Natural killer cell (primary cell): ENCODE data around the gene PTP4A2. TPM values are rescaled to one million over a fixed set of nuclear protein-coding genes. Genes with fewer than 3 reads are reported as not detected.

ENCODE experiments used
- ATAC-seq, 3 donors: fragments of 150-1000 bp in 2 of 3; fragments of 200-7000 bp in 1 of 3; cut with Tn5 transposase; 1 replicate in 1 of 3; 2 replicates in 2 of 3; pipeline ENCODE4 v1.10.0; 2021; ENCODE audit warnings: mild to moderate bottlenecking in 2 of 3, moderate library complexity in 2 of 3
- DNase-seq, 2 donors: peaks; one replicate each; pipeline versions ENCODE4 v3.0.0 to v3.0.0-alpha.2; 2013 to 2021; ENCODE audit warnings: mixed read lengths in 1 of 2
- H3K27ac ChIP-seq: one replicate; pipeline ENCODE4 v1.5.1; 2013; ENCODE audit warnings: mild to moderate bottlenecking, low read length
- H3K27me3 ChIP-seq: one replicate; pipeline ENCODE4 v1.6.1; 2013; ENCODE audit warnings: low read length; ENCODE audit not compliant: control insufficient read depth, insufficient read depth
- H3K36me3 ChIP-seq: one replicate; pipeline ENCODE4 v1.6.1; 2013; ENCODE audit warnings: low read length; ENCODE audit not compliant: control insufficient read depth, insufficient read depth
- H3K4me1 ChIP-seq: one replicate; pipeline ENCODE4 v1.6.1; 2013; ENCODE audit warnings: low read length; ENCODE audit not compliant: control insufficient read depth, insufficient read depth
- H3K4me3 ChIP-seq: one replicate; pipeline ENCODE4 v1.5.1; 2013; ENCODE audit warnings: low read length
- H3K9me3 ChIP-seq: one replicate; pipeline ENCODE4 v1.6.1; 2013; ENCODE audit warnings: low read length; ENCODE audit not compliant: control insufficient read depth, insufficient read depth
- H3K27ac Mint-ChIP-seq, 2 donors: one replicate each; pipeline ENCODE4 v1.8.0; 2022; ENCODE audit warnings: mild to moderate bottlenecking in 2 of 2, mixed read lengths in 2 of 2, moderate library complexity in 1 of 2
- H3K27me3 Mint-ChIP-seq, 2 donors: one replicate each; pipeline ENCODE4 v1.8.0; 2022; ENCODE audit warnings: low read depth in 2 of 2, mixed read lengths in 2 of 2
- H3K36me3 Mint-ChIP-seq: one replicate; pipeline ENCODE4 v1.8.0; 2022; ENCODE audit warnings: mixed read lengths
- H3K4me1 Mint-ChIP-seq, 2 donors: one replicate each; pipeline ENCODE4 v1.8.0; 2022; ENCODE audit warnings: mixed read lengths in 2 of 2
- H3K4me3 Mint-ChIP-seq: one replicate; pipeline ENCODE4 v1.8.0; 2022; ENCODE audit warnings: mild to moderate bottlenecking, moderate library complexity, mixed read lengths
- H3K9me3 Mint-ChIP-seq, 2 donors: one replicate each; pipeline ENCODE4 v1.8.0; 2022; ENCODE audit warnings: mixed read lengths in 2 of 2
- CTCF ChIP-seq: fragments of 200-600 bp; IDR thresholded peaks from one replicate; pipeline ENCODE4 v1.8.0; 2022; ENCODE audit warnings: antibody characterized with exemption
- WGBS: methylation state at CpG from one replicate; pipeline ENCODE4 v1.1.7; 2013; ENCODE audit warnings: missing lambda C conversion rate; ENCODE audit not compliant: insufficient coverage; 5-methylcytosine and 5-hydroxymethylcytosine counted together
- intact Hi-C: fragments of 100-400 bp; cut with micrococcal nuclease; formaldehyde crosslinking; loops from one replicate; pipeline ENCODE4 v1.14.2; 2022
- total RNA-seq, 4 donors: library from RNA; stranded (reverse); fragments of 120-200 nt in 1 of 4; gene quantifications; one replicate each; pipeline versions ENCODE4 v1.2.3 to v1.2.4, GENCODE V29; 2013 to 2022

PTP4A2 gene
- total RNA-seq: 100 to 1,000 TPM; 435 to 527 (median 443) TPM
- 591 TPM for total RNA-seq (2013)

- Histone ChIP-seq H3K4me1 (peaks cover 70% of the 10 kb centered on the region), H3K4me3 (peak within 1 kb of the TSS; percentile 83), H3K27ac (peak within 1 kb of the TSS; percentile 78), H3K36me3 (no peaks in the 10 kb centered on the region), H3K9me3 (no peaks in the 10 kb centered on the region), H3K27me3 (no peaks in the 10 kb centered on the region)
- peak; percentile 53 for TF ChIP-seq CTCF
- Mint-ChIP-seq H3K27me3 (no peaks in the 10 kb centered on the region), H3K4me3 (peak within 1 kb of the TSS; percentile 100), H3K27ac (peak within 1 kb of the TSS; percentile 90 to 99), H3K36me3 (no peaks in the 10 kb centered on the region), H3K4me1 (peaks cover 72 to 76% of the 10 kb centered on the region in 2 donors), H3K9me3 (no peaks in the 10 kb centered on the region)
- WGBS: under 1% methylated on average over 82 of the region's 82 CpGs
- peak; percentile 85 to 92 for DNase-seq
- peak; percentile 61 to 86 (median 78) for ATAC-seq
- intact Hi-C loops: loop anchor here (2.0 to 5.0 kb wide), 2 partner anchors 46 to 51 kb away; no protein-coding TSS in a partner anchor
These were observed at the start of gene PTP4A2 for GRCh38 chr1:31938184-31938975. TSS of gene PTP4A2 (minus strand) at chr1:31938368. CDS start at chr1:31919065, 19,303 bp downstream.

- H3K27me3 ChIP-seq: no peaks in the 10 kb centered on the region
- intact Hi-C loops: no loop called here
- Mint-ChIP-seq H3K27ac (peak overlapping the region; percentile 51 to 59), H3K9me3 (no peaks in the 10 kb centered on the region), H3K27me3 (no peaks in the 10 kb centered on the region), H3K36me3 (no peaks in the 10 kb centered on the region), H3K4me3 (no peak overlapping the region), H3K4me1 (peaks cover 31% of the 10 kb centered on the region in 2 donors)
- TF ChIP-seq CTCF: no peak
- H3K9me3 ChIP-seq: no peaks in the 10 kb centered on the region
- no peaks in the 10 kb centered on the region for H3K36me3 ChIP-seq
- no peak overlapping the region for H3K27ac ChIP-seq
- DNase-seq (no peak), ATAC-seq (no peak)
- H3K4me3 ChIP-seq: no peak overlapping the region
- peaks cover 35% of the 10 kb centered on the region for H3K4me1 ChIP-seq
- WGBS: 91% methylated on average over 8 of the region's 9 CpGs
These were observed 49.0 kb upstream of the PTP4A2 start for GRCh38 chr1:31987135-31987619.

- no peaks in the 10 kb centered on the region for H3K9me3 ChIP-seq
- Mint-ChIP-seq H3K9me3 (no peaks in the 10 kb centered on the region), H3K27me3 (no peaks in the 10 kb centered on the region), H3K4me3 (peak overlapping the region; percentile 73), H3K27ac (peak overlapping the region; percentile 93 to 96), H3K36me3 (no peaks in the 10 kb centered on the region), H3K4me1 (peaks cover 48% of the 10 kb centered on the region in 2 donors)
- peak overlapping the region; percentile 64 for H3K27ac ChIP-seq
- intact Hi-C loops: loop anchor here (2.0 kb wide), 1 partner anchor 47 kb away; the partner anchor contains the start of gene PTP4A2
- peaks cover 52% of the 10 kb centered on the region for H3K4me1 ChIP-seq
- TF ChIP-seq CTCF: no peak
- no peaks in the 10 kb centered on the region for H3K36me3 ChIP-seq
- H3K27me3 ChIP-seq: no peaks in the 10 kb centered on the region
- H3K4me3 ChIP-seq: no peak overlapping the region
- peak in 1 of 2 donors; percentile 76 for DNase-seq
- WGBS: no CpG with 5 or more reads among the region's 4 CpGs
- ATAC-seq: peak; percentile 68 to 82 (median 79)
These were observed 47.3 kb upstream of the PTP4A2 start for GRCh38 chr1:31985430-31985829.
